GM18520 (cell line): ENCODE measurements around the gene BCCIP.

Experiments
- ATAC-seq: cut with Tn5 transposase; IDR thresholded peaks from one replicate; pipeline ENCODE4 v1.9.1; 2021; ENCODE audit not compliant: unreplicated experiment

The BCCIP gene

DNA sequence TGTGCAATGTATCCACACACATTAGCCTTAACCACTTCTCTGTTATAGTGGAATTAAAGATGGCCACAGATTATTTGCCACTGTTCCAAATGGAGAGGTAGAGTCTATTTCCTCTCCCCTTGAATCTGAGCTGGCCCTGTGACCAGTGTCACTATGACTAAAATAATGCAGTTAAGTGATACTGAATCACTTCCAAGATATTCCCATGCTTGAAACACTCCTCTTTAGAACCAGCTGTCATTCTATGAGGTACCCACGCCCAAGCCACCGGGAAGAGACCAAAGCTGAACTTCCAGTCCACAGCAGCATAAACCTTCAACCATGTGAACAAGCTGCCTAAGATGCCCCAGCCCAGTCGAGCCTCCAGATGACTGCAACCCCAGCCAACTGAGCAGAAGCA is 59.9 kb downstream of the BCCIP start:
- ATAC-seq: no peak
